Spinal cord (tissue), 10 donors: Measurements from ENCODE around the gene EEFSEC. TPM values are rescaled to one million over a fixed set of nuclear protein-coding genes. Genes with fewer than 3 reads are reported as not detected.
A peak's percentile ranks its signal among the peaks of the same experiment; 100 is the strongest.

Experiments used
- DNase-seq, 6 donors: peaks; one replicate each; pipeline versions ENCODE4 v3.0.0 to v3.0.0-alpha.2; 2013 to 2015; ENCODE audit warnings: low spot score in 6 of 6, low read depth in 4 of 6
- H3K27ac ChIP-seq: one replicate; pipeline ENCODE4 v1.5.1; 2013; ENCODE audit warnings: low read depth, low read length, control low read depth
- H3K27me3 ChIP-seq: one replicate; pipeline ENCODE4 v1.6.1; 2013; ENCODE audit warnings: low read length; ENCODE audit not compliant: control insufficient read depth, insufficient read depth
- H3K36me3 ChIP-seq: one replicate; pipeline ENCODE4 v1.6.1; 2013; ENCODE audit warnings: low read length; ENCODE audit not compliant: control insufficient read depth, insufficient read depth
- H3K4me1 ChIP-seq: one replicate; pipeline ENCODE4 v1.6.1; 2013; ENCODE audit warnings: low read length; ENCODE audit not compliant: control insufficient read depth, insufficient read depth
- H3K4me3 ChIP-seq: one replicate; pipeline ENCODE4 v1.5.1; 2013; ENCODE audit warnings: low read depth, low read length, control low read depth
- H3K9me3 ChIP-seq: one replicate; pipeline ENCODE4 v1.6.1; 2013; ENCODE audit warnings: low read length; ENCODE audit not compliant: control insufficient read depth, insufficient read depth
- whole genome bisulfite sequencing: methylation state at CpG from one replicate; pipeline ENCODE4 v1.1.5; 2013; ENCODE audit warnings: missing lambda C conversion rate; ENCODE audit not compliant: insufficient coverage; 5-methylcytosine and 5-hydroxymethylcytosine counted together
- polyA plus RNA-seq, 2 donors: library from polyadenylated mRNA; unstranded; fragments of 120-200 nt; gene quantifications; one replicate each; pipeline ENCODE4 v1.2.1, GENCODE V29; 2013; ENCODE audit not compliant: insufficient read length in 2 of 2
- total RNA-seq, 2 donors: library from RNA; depleted of rRNA in 1 of 2; stranded (reverse); fragments of 120-200 nt in 1 of 2; fragments of >200 nt in 1 of 2; gene quantifications; one replicate each; pipeline versions ENCODE4 v1.2.3 to v1.2.4, GENCODE V29; 2013 to 2014
- donor health status: healthy.

Gene EEFSEC
- total and polyA plus RNA-seq, 4 donors, result 6.4 to 29.1 (median 18.3) TPM

DNA sequence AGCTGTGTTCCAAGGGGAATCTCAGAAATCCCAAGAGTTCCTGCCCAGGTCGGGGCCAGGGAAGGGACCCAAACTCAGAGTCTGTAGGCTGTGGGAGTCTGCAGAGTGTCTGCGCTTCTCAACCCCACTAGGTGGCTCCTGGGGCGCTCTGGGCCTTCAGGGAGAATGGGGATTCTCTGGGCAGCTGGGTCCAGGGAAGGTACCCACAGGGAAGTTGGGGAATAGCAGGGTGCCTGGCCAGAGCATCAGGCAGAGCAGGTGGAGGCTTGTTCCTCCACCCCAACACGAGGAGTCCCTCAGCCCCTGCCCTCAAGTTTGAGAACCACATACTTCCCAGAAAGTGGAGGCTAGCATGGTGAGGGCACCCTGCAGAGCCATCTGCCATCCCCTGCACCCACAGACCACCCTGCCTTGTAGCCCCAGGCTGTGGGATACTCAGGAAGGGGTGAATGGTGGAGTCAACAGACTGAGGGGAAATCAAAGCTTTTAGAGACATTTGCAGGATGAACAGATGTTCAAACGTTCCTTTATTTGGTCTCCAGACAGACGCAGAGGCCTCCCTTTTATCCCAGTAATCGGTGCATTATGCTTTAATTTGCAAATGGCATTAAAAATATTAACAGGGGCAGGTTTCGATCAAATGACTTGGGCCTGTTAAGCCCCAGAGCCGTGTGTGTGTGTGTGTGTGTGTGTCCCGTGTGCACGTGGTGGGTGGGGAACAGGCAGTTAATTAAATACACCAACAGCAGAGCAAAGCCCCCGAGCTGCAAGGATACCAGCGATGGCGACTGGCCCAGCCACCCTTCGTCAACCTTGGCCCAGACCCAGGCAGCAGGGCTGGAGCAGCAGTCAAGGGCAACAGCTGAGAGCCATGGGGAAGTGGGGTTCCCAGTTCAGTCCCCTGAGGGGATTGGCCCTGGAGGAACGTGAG is 255.7 kb downstream of the EEFSEC start:
- Histone ChIP-seq H3K9me3 (no peaks in the 10 kb centered on the region), H3K4me3 (no peak overlapping the region), H3K36me3 (peaks cover 63% of the 10 kb centered on the region), H3K27me3 (no peaks in the 10 kb centered on the region), H3K27ac (no peak overlapping the region), H3K4me1 (peaks cover 21% of the 10 kb centered on the region)
- WGBS, result 50% methylated on average over 9 of the region's 16 CpGs
- DNase-seq, result peak in 2 of 6 donors; percentile 46 to 54

DNA sequence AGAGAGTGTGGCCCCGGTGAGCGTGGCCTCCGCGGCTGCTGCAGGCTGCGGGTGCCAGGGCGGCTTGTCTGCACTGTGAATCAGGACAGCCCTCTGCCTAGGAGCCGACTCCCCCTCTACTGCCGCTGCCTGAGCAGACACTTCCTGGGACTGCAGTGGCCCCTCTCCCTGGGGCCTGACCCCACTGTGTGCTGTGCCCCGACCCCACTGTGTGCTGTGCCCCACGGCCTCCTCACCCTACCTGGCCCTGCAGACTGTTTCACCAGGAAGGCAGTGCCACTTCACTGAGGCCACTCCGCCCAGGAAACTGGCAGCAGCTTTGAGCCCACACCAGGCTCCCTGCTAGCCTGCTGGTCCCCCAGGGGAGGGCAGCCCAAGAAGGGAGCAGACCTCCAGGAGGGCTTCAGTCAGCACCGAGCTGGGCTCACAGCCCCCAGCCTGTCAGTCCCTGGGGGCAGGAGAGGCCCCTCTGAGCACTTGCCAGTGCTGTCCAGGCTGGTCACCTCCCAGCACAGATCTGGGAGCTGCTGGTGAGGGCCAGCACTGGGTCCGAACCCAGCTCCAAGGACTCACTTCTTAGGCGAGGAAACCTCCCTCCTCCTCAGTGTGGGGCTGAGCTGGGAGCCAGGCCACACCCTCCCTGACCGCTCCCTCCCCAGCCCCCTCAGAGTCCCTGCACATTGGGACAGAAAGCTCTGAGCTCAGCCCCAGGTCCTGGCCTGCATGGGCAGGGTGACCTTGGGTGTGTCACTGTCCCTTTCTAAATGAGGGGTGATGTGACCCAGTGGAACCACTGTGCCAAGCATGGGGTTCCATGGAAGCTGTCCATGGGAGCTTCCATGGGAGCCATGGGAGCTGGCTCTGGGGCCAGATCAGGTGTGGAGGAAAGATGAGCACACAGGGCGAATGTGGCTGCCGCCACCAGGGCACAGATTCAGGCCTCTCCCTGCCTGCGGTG is 256.6 kb downstream of the EEFSEC start:
- 83% methylated on average over 17 of the region's 18 CpGs for WGBS
- Histone ChIP-seq H3K9me3 (no peaks in the 10 kb centered on the region), H3K27me3 (no peaks in the 10 kb centered on the region), H3K4me3 (no peak overlapping the region), H3K36me3 (peaks cover 62% of the 10 kb centered on the region), H3K4me1 (peaks cover 18% of the 10 kb centered on the region), H3K27ac (no peak overlapping the region)
- DNase-seq, result no peak

DNA sequence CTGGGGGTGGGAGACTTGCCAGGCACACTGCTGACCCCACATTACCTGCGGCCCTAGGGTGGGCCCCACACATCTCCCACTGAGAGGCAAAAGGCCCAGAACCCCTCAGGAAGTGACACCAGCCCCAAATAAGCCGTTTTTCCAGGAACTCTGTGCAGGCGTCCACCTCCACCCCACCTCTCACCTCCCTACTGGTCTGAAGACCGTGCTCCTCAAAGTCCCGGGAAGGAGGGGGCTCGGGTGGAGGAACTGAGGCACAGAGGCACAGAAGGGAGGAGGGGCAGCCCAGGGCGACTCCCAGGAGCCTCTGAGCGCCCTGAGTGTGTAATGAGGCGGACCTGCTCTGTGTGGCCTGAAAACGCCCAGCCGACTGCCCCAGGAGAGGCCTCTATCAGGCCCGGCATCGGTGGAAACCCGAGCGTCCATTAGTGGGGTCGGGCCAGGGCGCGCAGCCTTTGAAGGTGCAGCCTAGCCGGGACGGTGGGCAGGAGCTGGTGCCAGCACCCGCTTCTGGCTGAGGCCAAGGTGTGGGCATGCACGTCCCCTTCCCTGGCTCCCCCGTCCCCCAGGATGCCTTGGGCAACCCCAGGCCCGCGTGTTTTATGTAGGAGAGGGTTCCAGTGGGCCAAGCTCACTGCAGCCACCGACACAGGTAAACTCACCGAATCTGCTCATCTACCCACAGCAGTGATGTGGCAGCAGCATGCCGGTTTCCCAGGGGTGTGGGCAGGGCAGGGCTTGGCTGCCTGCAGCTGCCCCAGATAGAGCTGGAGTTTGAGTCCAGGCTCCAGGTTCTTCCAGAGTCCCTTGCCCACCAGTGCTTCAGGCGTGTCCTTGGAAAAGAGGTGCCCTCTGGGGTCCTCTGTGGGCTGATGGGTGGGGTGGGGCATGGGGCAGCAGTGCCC is 257.6 kb downstream of the EEFSEC start:
- H3K27me3 ChIP-seq, result no peaks in the 10 kb centered on the region
- H3K4me3 ChIP-seq, result no peak overlapping the region
- peaks cover 59% of the 10 kb centered on the region for H3K36me3 ChIP-seq
- no peak overlapping the region for H3K27ac ChIP-seq
- no peaks in the 10 kb centered on the region for H3K9me3 ChIP-seq
- H3K4me1 ChIP-seq, result peaks cover 18% of the 10 kb centered on the region
- DNase-seq, result no peak
- WGBS, result 89% methylated on average over 24 of the region's 29 CpGs

- no peaks in the 10 kb centered on the region for H3K9me3 ChIP-seq
- H3K4me1 ChIP-seq, result peaks cover 18% of the 10 kb centered on the region
- WGBS, result 89% methylated on average over 18 of the region's 18 CpGs
- no peak for DNase-seq
- no peak overlapping the region for H3K27ac ChIP-seq
- peaks cover 58% of the 10 kb centered on the region for H3K36me3 ChIP-seq
- H3K4me3 ChIP-seq, result no peak overlapping the region
- H3K27me3 ChIP-seq, result no peaks in the 10 kb centered on the region
These were observed 258.3 kb downstream of the EEFSEC start for GRCh38 chr3:128411574-128412064.

DNA sequence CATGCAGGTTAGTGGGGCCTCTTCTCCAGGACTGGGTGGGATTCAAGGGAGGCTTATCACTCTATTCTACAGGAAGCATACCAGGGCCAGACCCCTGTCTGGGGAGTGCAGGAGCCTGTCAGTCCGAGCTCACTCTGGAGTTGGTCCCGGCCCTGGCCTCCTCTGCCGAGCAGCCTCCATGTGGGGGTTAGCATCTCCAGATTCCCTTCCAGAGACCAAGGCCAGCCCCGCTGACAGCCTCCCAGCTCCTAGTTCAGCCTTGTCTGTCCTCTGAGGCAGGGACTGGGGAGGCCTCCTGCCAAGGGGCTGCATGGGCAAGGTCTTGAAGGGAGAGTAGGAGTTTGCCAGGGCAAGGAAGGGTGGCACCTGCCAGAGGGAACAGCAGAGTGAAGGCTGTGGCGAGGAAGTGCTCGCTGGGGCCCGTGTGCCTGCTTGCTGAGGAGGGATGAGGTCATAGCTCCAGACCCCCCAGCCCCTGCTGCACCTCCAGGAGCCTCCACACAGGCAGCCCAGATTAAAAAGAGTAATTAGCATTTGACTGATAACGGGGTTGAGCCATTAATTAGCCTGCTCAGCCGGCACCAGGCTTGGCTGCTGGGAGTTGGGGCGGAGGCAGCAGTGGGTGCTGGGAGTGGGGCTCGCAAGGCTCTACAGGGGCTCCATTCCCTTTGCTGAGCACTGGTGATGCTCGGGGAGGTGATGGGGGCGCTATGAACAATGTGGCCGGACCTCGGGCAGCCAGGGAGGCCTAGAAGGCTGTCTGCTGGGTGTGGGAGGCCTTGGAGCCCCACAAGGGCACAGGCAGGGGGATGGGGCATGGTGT is 259.1 kb downstream of the EEFSEC start:
- no peaks in the 10 kb centered on the region for H3K27me3 ChIP-seq
- peaks cover 18% of the 10 kb centered on the region for H3K4me1 ChIP-seq
- H3K27ac ChIP-seq, result no peak overlapping the region
- no peaks in the 10 kb centered on the region for H3K9me3 ChIP-seq
- WGBS, result 62% methylated on average over 15 of the region's 15 CpGs
- H3K4me3 ChIP-seq, result no peak overlapping the region
- DNase-seq, result no peak
- peaks cover 56% of the 10 kb centered on the region for H3K36me3 ChIP-seq

DNA sequence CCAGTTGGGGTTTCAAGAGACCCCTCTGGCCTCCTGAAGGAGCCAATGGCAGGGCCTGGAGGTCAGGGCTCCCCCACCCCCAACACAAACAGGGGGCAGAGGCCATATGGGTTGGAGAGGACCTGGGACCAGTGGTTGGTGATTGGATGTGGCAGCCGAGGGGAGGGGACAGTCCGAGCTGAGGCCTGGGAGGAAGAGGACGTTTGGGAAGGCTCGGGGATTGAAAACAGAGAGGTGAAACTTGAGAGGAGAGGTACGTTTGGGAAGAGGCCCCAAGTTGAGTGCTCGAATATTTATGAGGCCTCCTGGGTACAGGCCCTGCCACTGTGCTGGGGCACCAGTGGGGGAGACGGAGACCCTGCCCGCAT is 259.7 kb downstream of the EEFSEC start:
- Histone ChIP-seq H3K9me3 (no peaks in the 10 kb centered on the region), H3K4me1 (peaks cover 16% of the 10 kb centered on the region), H3K36me3 (peaks cover 53% of the 10 kb centered on the region), H3K4me3 (no peak overlapping the region), H3K27ac (no peak overlapping the region), H3K27me3 (no peaks in the 10 kb centered on the region)
- no peak for DNase-seq
- WGBS, result 66% methylated on average over 8 of the region's 8 CpGs

GRCh38 chr3:128413413-128414205 is 260.3 kb downstream of the EEFSEC start:
- Histone ChIP-seq H3K4me1 (peaks cover 10% of the 10 kb centered on the region), H3K4me3 (no peak overlapping the region), H3K36me3 (peaks cover 47% of the 10 kb centered on the region), H3K27ac (no peak overlapping the region), H3K9me3 (no peaks in the 10 kb centered on the region), H3K27me3 (no peaks in the 10 kb centered on the region)
- 88% methylated on average over 20 of the region's 24 CpGs for WGBS
- DNase-seq, result no peak

DNA sequence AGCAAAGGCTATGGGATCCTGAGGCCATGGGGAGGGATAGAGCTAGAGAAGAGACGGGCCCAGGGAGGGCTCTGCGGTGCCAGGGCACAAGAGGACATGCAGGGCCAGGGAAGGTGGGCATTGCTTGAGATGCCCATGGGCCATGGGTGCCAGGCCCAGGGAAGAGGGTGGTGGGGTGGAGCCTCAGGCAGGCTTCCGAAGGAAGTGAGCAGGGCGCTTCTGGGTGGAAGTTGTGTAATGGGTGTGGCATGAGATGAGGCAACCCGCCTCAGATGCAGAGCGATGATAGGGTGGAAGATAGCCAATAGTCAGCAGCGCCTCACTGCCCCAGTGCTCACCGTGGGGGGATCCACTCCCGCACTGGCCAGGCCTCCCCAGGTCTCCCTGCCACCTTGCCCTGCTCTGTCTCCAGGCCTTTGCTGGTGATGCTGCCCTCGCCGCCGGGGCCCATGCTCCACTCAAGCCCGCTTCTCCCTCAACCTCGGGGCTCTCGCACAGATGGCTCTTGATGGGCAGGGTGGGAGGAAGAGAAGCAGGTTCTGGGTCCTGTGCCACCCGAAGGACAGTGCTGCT is 262.0 kb downstream of the EEFSEC start:
- no peak overlapping the region for H3K27ac ChIP-seq
- 96% methylated on average over 12 of the region's 16 CpGs for WGBS
- no peaks in the 10 kb centered on the region for H3K4me1 ChIP-seq
- H3K4me3 ChIP-seq, result no peak overlapping the region
- H3K27me3 ChIP-seq, result no peaks in the 10 kb centered on the region
- no peak for DNase-seq
- H3K36me3 ChIP-seq, result peaks cover 34% of the 10 kb centered on the region
- no peaks in the 10 kb centered on the region for H3K9me3 ChIP-seq
